Activated CD4-positive, CD25-positive, alpha-beta regulatory T cell treated with anti-CD3 and anti-CD28 coated beads, Interleukin-2, amount 50 U/mL, for 16 hours (primary cell): ENCODE data around the gene SLC29A3.
"Not testable (repeated sequence)": the region's sequence is repeated elsewhere in the genome, so short reads cannot be mapped to it uniquely, and the experiment has no call there.

ENCODE experiments used
- DNase-seq: peaks from one replicate; pipeline ENCODE4 v3.0.0-alpha.2; 2020; ENCODE audit warnings: low read depth, low spot score

The SLC29A3 gene

DNA sequence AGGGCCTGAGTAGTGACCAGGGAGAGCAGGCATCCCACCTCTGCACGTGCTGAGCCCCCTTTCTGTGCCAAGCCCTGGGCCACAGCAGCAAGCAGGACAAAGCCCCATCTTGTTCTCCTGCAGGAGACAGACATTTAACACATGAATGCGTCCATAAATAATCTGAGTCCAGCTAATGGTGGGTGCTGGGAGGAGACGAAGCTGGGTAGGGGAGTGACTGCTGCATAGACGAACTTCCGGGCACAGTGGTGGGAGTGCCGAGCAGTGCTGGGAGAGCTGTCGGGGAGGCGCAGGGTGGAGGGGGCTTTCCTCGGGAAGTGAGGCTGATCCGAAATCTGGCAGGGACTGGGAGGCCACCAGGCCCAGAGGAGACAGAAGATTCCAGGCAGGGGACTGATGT, 35.2 kb upstream of the SLC29A3 start:
- DNase-seq = no peak

DNA sequence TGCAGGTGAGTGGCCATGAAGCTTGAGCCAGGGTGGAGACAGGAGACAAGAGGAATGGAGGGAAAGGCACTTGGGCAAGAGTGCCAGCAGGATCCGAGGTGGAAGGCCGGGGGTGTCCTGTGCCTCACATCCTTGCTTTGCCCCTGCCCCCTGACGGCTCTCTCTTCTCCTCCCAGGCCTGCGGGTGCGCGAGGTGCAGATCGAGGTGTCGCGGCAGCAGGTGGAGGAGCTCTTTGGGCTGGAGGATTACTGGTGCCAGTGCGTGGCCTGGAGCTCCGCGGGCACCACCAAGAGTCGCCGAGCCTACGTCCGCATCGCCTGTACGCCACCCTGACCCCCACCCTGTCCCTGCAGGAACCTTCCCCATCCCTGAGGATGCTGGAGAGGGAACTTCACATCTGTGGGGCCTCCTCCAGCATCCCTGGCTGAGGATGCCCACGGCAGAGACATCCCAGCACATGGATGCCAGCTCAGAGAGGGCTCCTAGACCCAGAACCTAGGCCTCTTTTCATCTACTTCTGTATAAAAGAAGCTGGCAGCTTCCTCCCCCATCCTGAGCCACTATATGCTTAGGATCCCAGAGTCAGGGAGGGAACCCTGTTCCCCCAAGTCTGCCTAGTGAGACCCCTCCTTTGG, 34.4 kb upstream of the SLC29A3 start:
- no peak for DNase-seq

DNA sequence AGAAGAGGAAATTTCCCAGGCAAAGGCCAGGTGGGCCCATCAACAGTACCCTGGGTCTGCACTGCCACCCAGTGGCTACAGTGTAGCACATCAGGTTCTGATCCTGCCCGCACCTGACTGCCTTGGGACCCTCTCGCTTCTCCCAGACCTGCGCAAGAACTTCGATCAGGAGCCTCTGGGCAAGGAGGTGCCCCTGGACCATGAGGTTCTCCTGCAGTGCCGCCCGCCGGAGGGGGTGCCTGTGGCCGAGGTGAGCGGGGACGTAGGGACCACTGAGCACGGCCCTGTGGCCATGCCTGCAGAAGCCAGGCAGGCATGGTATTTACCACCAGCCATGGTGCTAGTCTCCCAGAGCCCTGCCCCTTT, 33.9 kb upstream of the SLC29A3 start:
- no peak for DNase-seq

DNA sequence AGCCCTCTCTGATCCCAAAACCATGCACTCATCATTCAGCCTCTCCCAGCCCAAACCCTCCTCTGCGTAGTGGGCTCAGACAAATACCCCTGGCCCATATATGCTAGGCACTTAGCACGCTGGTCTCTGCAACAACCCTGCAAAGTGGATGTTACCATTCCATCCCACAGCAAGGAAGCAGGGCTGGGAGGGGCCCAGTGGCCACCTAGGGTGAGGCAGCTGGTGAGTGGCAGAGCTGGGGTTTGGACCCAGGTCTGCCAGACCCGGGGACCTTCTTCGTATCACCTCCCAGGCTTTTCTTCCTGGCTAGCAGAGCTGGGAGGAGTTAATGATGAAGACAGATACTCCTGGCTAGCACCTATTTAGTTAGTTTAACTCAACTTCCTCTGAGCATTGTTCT, 33.1 kb upstream of the SLC29A3 start:
- DNase-seq = no peak

DNA sequence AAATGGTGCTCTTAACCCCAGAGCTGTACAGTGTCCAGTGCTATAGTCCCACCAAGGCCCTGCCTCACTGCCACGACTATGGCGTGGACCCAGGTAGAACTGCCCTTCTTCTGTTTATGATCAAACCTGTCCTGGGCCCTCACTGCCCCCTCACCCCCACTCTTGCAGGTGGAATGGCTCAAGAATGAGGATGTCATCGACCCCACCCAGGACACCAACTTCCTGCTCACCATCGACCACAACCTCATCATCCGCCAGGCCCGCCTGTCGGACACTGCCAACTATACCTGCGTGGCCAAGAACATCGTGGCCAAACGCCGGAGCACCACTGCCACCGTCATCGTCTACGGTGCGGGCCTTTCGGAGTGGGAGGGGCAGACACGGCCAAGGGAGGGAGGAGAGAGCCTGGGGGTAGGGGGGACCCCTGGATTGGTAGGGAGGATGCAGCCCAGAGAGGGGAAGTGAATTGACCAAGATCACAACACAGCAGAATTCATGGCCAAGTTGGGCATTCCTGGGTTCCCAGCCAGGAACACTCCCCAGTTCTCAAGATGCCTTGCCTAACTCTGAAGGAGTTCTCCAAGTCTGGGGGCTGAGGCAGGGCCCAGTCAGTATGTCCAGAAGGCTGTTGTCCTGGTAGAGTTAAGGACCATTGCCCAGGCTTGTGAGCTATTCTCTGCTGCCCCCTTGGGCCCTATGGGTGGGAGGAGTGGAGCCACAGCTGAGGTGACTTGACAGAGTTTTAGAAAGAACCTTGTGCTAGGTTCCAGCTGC, 32.4 kb upstream of the SLC29A3 start:
- no peak for DNase-seq

DNA sequence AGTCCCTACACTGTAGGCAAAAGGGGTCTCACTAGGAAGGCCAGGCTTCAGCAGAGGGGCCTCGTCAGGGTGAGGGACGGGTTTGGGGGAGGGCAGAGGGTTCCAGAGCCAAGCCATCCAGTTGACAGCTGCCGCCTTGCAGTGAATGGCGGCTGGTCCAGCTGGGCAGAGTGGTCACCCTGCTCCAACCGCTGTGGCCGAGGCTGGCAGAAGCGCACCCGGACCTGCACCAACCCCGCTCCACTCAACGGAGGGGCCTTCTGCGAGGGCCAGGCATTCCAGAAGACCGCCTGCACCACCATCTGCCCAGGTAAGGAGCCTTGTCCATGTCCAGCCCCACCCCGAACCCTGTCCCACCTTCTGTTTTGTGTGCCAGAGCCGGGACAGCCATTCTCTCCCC, 31.6 kb upstream of the SLC29A3 start:
- DNase-seq = no peak

DNA sequence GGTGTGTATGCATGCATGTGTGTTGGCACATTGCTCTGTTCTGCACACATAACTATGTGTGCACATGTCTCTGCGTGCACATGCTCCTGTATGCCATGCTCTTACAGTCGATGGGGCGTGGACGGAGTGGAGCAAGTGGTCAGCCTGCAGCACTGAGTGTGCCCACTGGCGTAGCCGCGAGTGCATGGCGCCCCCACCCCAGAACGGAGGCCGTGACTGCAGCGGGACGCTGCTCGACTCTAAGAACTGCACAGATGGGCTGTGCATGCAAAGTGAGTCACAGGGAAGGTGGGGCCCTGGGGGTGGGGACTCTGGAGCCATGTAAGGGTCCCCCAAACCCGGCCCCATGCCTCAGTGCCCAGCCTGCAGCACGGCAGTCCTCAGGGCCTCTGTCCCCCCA, 30.6 kb upstream of the SLC29A3 start:
- DNase-seq = no peak

DNA sequence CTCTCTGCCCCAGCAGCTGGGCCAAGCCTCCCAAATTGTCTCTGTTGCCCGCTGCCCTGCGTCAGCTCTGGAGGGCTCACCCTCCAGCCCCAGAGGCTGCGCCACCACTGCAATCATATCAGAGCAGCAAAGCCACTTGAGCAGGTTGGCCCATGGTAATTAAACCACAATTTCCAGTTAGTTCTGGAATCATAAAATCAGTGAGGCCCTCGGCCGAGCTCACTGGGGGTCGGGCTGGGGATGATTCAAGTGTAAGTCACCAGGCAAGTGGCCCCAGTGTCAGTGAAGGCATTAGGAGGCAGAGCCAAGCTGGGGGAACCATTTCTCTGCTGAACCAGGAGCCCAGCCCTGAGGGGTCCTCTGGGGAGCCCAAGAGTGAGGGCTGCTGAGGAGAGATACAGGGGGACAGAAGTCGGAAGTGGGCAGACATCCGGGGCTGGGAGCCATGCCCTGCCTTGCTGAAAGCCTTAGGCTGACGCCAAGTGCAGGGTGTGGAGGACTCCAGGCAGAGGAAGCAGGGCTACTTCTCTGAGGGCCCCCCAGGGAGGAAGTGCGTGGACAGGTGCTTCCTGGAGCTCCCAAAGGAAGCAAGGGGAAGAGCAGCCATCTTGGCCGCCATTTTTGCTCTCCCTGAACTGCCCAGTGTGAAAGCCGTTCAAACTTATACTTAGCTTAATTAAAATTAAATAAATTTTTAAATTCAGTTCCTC, 29.5 kb upstream of the SLC29A3 start:
- no peak for DNase-seq

DNA sequence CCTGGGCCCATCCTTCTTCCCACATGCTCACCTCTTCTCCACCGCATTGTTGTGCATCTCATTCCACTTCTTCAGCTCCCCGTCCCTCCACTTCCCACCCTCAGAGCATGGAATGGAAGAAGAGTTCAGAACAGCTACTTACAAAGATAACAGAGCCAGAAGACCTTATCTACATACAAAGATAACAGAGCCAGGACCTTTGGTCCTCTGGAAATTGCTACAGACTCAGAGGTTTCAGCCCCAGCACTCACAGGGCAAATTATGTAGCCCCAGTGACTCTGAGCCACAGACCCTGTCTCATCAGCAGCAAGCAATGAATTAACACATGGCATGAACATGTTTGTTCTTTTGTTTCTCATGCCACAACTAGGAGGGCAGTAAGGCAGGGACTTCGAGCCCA, 28.7 kb upstream of the SLC29A3 start:
- DNase-seq = no peak

DNA sequence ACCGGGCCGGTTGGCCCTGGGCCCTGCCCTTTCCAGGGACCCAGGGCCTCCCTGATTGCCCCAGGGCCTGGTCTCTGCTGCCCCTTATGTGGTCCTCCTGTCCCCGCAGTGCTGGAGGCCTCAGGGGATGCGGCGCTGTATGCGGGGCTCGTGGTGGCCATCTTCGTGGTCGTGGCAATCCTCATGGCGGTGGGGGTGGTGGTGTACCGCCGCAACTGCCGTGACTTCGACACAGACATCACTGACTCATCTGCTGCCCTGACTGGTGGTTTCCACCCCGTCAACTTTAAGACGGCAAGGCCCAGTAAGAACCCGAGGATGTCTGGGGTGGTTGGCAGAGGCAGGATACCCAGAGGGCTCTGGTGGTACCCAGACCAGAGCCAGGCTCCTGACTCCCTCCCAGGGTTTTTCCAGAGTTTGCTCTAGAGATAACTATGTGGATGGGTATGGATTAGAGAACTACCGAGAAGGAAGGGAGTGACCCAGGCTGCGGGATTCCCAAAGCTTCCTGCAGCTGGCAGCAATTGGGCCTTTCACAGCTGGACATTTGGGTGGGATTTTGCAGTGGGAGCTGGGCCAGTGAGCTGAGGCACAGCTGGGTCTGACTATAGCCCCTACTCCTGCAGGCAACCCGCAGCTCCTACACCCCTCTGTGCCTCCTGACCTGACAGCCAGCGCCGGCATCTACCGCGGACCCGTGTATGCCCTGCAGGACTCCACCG, 28.1 kb upstream of the SLC29A3 start:
- DNase-seq = no peak

DNA sequence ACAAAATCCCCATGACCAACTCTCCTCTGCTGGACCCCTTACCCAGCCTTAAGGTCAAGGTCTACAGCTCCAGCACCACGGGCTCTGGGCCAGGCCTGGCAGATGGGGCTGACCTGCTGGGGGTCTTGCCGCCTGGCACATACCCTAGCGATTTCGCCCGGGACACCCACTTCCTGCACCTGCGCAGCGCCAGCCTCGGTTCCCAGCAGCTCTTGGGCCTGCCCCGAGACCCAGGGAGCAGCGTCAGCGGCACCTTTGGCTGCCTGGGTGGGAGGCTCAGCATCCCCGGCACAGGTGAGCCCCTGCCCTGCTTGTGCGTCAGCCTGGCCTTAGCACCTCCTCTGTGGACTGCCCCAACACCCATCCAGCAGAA, 27.5 kb upstream of the SLC29A3 start:
- DNase-seq = no peak

DNA sequence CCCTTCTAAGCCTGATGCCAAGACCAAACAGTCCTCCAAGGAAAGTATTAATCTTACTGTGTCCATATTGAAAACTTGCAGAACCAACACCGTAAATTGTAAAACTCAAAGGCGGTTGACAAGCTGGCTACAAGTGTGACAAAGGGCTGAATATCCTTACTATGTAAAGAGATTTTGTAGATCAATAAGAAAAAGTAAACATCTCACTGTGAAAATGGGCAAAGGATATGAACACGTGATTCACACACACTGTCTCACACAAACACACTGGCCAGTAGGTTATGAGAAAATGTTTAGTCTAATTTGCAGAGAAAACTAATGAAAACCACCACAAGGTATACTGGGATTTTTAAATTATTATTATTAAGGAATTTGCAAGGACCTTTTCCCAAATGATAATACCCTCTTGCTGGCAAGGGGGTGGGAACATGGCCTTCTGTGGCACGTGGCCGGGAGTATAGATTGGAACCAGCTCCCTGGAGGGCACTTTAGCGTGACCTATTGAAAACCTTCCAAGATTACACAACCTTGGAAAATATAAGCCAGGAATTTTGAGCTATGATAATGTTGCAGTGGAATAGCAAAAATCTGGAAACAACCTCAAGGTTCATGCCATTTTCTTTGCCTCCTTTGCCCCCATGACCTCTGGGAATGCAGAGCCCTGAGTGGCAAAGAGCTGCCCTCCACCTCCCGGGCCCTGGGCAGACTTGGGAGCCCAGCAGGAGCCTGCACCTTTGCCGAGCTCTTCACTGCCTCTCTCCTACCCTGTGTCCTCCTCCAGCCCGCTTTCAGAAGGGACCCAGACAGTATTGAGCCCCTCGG, 26.2 kb upstream of the SLC29A3 start:
- DNase-seq = no peak

DNA sequence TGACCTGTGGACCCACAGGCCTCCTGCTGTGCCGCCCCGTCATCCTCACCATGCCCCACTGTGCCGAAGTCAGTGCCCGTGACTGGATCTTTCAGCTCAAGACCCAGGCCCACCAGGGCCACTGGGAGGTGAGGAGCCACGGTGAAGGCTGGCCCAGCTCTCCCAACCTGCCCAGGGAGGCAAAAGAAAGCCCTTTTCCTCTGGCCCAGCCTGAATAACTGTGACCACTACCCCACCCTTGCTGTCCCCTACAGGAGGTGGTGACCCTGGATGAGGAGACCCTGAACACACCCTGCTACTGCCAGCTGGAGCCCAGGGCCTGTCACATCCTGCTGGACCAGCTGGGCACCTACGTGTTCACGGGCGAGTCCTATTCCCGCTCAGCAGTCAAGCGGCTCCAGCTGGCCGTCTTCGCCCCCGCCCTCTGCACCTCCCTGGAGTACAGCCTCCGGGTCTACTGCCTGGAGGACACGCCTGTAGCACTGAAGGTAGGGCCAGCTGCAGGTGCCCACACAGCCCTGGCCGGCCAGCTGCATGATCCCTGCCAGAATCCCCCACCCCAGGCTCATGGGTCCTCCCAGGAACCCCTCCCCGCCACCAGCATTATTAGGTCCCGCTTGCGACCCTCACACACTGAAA, 25.5 kb upstream of the SLC29A3 start:
- DNase-seq = no peak

DNA sequence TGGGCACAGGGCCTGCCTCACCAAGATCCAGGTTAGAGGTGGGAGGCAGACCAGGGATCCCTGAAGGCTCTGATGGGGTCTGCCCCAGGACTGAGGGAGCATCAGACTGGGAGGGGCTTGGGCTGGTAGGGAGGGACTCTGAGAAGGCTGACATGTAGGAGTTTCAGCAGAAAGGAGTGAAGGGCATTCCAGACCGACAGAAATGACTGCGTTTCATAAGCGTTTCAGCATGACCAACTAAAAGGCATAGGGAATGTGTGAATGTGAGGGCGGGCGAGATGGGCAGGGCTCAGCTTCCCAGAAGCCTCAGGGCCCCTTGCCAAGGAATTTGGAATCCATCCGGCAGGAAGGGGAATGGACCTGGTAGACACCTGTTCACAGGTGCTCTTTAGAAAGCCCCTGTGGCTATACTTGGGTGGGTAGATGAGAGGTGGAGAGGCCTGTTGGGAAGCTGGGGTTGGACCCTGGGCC, 24.9 kb upstream of the SLC29A3 start:
- DNase-seq = no peak

DNA sequence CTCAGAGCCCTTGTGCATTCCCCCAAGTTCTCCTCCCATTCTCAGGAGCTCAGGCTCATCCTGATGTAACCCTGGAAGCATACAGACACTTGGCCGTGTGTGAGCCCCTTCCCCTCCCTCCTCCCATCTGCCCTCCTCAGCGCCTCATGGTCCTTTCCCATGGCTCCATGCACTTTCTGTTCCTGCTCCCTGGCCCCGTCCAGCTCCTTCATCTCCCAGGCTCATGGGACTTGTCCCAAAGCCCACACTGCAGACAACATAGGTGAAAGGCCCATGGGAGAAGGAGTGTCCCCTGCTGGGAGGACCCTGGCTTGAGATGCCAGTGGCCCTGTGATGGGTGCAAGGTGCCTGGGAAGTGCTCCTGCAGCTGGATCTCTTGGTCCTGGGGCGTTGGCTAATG, 24.2 kb upstream of the SLC29A3 start:
- no peak for DNase-seq

DNA sequence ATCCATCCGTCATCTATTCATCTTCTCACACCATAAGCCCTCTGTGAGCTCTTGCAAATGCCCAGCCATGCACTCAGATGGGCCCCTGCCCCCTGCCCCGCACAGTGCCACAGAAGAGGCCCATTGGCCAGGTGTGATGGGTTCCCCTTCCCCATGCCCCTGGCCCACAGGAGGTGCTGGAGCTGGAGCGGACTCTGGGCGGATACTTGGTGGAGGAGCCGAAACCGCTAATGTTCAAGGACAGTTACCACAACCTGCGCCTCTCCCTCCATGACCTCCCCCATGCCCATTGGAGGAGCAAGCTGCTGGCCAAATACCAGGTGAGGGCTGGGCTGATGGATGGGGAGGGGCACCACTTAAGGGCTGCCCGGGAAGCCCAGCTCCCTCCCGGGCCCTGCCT, 23.4 kb upstream of the SLC29A3 start:
- no peak for DNase-seq

DNA sequence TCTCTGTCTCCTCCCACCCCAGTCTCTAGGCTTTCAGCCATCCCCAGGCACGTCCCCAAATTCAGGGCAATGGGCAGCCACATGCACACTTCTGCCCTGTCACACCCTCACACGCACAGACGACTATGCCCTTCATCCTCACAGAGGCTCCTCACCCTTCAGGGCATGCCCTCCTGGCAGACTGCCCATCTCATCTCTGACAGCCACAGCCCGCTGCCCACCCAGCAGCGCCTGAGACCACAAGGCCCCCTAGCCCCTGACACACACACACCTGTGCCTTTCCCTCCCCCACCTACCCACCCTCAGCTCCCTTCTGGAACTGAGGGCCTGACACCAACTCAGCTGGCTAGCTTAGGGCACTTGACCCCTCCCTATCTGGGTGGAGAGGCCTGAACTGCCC, 23.0 kb upstream of the SLC29A3 start:
- DNase-seq = no peak

DNA sequence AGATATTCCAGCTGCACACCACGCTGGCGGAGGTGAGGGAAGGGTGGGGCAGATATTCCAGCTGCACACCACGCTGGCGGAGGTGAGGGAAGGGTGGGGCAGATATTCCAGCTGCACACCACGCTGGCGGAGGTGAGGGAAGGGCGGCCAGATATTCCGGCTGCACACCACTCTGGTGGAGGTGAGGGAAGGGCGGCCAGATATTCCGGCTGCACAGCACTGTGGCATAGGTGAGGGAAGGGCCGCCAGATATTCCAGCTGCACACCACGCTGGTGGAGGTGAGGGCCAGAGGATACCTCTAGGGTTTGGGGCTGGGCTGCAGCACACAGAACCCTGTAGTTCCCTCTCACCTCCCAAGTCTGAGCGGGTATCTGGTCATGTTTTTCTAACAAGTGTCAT, 22.2 kb upstream of the SLC29A3 start:
- not testable (repeated sequence) for DNase-seq

DNA sequence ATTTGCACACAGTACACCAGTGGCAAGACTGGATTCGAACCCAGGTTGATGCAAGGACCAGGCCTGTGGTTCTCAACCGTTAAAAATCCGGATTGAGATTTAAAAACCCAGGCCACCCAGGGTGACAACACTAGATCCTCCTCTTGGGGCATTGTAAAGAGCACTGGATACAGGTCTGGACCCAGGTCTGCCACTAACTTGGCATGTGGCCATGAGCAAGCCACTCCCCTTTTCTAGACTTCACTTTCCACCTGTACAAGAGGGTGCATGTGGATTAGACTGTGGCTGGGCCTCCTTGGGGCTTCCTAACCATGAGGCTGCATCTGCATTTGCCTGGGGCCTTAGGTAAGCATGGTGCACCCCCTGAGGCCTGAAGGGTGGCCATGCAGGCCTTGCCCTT, 21.7 kb upstream of the SLC29A3 start:
- no peak for DNase-seq

DNA sequence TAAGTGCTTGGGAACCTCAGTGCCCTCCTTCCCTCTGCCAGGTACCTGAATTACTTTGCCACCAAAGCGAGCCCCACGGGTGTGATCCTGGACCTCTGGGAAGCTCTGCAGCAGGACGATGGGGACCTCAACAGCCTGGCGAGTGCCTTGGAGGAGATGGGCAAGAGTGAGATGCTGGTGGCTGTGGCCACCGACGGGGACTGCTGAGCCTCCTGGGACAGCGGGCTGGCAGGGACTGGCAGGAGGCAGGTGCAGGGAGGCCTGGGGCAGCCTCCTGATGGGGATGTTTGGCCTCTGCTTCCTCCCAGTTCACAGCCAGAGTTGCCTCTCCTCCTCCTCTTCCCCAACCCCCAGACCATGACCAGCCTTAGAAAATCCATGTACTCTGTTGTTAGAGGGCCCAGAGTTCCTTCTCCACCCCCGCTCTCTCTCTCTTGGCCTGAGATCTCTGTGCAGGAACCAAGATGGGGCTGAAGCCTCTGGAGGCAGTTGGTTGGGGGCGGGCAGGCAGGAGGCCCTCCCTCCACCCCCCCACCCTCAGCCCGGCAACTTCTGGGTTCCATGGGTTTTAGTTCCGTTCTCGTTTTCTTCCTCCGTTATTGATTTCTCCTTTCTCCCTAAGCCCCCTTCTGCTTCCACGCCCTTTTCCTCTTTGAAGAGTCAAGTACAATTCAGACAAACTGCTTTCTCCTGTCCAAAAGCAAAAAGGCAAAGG, 19.8 kb upstream of the SLC29A3 start:
- DNase-seq = no peak
